GM21786 (cell line): ENCODE measurements around the gene ARMC8.

ENCODE experiments used
- ATAC-seq: cut with Tn5 transposase; IDR thresholded peaks from one replicate; pipeline ENCODE4 v1.9.1; 2021; ENCODE audit not compliant: unreplicated experiment

ARMC8 gene

GRCh38 chr3:138197058-138197457, 10.0 kb downstream of the ARMC8 start:
- ATAC-seq = no peak

GRCh38 chr3:138197524-138197923, 10.4 kb downstream of the ARMC8 start:
- no peak for ATAC-seq

DNA sequence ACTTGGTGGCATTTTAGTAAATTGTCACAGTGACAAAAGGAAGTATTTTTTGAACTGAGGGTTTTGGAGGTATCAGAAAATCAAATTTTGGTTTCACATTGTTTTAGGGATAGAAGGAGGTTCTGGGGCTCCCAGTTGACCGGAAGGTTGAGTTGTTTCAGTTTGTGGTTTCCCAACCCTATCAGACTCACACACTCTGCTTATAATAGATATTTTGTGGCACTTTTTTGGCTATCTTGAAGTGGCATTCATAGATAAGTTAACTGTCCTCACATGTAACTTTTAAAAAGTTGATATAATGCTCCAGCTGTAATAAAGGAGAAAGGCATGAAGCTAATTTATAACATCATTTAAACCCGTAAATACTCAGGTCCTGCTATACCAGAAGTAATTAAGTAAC, 12.8 kb downstream of the ARMC8 start:
- peak; percentile 52 for ATAC-seq

DNA sequence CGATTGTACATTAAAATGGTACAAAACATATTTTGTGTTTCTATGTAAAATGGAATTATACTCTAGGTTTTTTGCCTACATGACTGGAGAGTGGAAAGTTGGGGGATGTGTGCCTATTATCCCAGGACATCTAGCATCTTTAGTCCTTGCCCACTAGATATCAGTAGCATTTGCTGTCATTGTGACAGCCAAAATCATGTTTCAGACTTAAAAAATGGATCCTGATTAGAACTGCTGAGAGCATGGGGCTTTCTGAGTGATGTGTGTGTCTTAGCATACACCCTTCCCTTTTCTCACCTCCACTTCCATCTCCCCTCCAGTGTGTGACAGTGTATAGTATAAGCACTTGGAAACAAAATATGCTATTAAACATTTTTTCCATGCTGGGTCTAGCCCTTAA, 13.3 kb downstream of the ARMC8 start:
- ATAC-seq = no peak

GRCh38 chr3:138202945-138203701, 16.0 kb downstream of the ARMC8 start:
- no peak for ATAC-seq

- ATAC-seq = no peak
Observed at GRCh38 chr3:138203938-138204337, 16.8 kb downstream of the ARMC8 start.

GRCh38 chr3:138205527-138205926, 18.4 kb downstream of the ARMC8 start:
- no peak for ATAC-seq

DNA sequence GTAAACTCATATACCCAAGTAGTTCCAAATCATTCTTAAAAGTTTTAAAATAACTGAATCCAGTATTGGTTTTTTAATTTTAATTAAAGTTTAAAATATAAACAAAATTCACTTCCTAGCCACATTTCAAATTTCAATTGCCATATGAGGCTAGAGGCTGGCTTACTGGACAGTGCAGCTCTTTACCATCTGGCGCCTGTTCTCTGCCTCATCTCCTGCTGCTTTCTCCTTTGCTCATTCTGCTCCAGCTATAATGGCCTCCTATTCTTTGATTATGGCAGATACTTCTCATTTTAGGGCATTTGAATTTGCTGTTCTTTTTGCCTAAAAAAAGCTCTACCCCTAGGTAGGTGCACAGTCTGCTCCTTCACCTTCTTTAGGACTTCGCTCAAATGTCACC, 19.1 kb downstream of the ARMC8 start:
- no peak for ATAC-seq

GRCh38 chr3:138210528-138210927, 23.4 kb downstream of the ARMC8 start:
- no peak for ATAC-seq

DNA sequence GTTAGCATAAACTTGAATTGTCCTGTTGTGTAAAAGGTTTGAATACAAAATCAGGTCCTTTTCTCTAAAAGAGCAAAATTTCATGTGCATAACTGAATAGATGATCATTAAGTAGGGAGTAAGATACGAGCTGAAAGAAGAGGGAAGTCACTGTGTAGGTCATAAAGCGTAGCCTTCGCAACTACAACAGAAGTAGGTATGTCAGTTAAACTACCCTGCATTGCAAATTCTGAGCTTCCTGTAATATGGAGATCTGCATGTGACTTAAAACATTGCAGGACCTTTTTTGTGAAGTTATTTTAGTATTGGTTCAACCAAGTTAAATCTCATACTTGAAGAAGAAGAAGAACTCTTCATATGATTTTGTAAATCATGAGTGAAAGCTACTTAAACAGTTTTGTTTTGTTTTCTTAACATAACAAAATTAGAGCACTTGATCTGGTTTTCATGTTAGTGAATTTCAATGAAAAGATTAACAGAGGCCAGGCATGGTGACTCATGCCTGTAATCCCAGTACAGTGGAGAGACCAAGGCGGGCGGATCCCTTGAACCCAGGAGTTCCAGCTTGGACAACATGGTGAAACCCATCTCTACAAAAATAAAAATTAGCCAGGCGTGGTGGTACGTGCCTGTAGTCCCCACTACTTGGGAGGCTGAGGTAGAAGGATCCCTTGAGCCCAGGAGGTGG, 26.4 kb downstream of the ARMC8 start:
- no peak for ATAC-seq

DNA sequence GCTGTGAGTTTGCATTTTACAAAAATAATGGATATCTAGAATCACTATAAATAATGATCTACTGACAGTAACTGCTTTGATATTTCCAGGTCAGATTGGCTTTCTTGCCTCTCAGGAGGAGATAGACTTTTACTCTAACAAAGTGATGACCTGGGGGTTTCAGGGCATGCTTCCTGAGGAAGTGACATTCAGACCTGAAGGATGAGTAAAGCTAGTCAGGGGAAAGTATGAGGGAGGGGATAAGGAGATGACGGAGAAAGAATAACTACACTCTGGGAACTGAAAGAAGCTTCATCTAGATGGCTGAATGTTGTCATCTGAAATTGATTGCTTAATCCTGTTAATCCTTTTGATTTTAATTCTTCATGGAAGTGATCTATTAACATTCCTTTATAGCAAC, 32.2 kb downstream of the ARMC8 start:
- no peak for ATAC-seq

GRCh38 chr3:138220242-138220641, 33.1 kb downstream of the ARMC8 start:
- ATAC-seq = no peak

- ATAC-seq = no peak
Observed at GRCh38 chr3:138220788-138221187, 33.7 kb downstream of the ARMC8 start.

- ATAC-seq = no peak
Observed at GRCh38 chr3:138222131-138222941, 35.2 kb downstream of the ARMC8 start.

DNA sequence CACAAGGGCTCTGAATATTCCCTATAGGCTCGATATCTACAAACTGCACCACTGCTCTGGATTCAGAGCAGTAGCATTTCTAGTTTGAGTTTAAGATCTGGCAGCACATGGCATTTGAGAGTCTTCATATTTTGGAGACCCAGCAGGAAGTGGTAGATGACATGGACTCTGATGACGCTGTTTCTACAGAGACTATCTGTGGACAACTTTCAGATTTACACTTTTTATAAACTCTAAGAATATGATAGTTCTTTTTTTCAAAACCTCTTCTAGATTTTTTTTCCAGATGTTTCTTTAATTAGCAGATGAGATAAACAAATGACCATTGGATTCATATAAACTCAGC, 35.8 kb downstream of the ARMC8 start:
- no peak for ATAC-seq

GRCh38 chr3:138227650-138228049, 40.5 kb downstream of the ARMC8 start:
- ATAC-seq = no peak

- ATAC-seq = no peak
Observed at GRCh38 chr3:138230525-138230924, 43.4 kb downstream of the ARMC8 start.

- no peak for ATAC-seq
Observed at GRCh38 chr3:138232705-138233364, 45.7 kb downstream of the ARMC8 start.

GRCh38 chr3:138234401-138235179, 47.5 kb downstream of the ARMC8 start:
- ATAC-seq = no peak

DNA sequence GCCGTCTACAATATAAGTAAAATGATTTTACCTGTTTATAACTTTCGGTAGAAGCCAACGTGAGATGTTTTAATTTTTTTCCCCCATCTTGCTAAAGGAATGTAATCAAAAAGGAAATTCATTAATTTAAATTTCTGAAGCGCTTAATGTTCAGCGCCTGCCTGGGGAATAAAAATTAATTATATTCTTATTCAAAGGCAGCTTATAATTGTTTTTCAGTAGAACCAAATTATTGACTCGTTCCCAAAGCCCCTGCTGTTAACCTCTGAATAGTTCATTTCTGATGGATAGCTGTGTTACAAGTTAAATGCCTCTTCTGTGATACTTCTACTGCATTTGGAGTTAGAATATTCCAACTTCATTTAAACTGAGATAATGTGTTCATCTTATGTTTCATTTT, 51.6 kb downstream of the ARMC8 start:
- no peak for ATAC-seq

DNA sequence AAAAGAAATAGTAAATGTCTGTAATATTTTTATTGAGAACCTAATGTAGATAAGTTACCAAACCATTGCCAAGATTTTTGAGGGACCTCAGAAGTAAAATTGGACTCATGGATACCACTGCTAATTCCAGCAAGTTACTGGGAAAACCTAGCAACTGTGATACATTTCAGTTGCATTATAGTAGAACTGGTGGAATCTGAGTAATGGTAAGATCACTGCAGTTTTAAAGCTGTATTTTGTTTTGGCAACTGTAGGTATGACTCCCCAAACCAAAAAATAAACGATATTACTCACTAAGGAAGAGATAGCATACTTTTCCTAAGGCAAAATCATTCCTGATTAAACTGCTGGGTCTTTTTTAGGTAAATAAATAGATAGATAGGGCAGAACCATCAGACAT, 54.0 kb downstream of the ARMC8 start:
- ATAC-seq = no peak
